CD4-positive, alpha-beta T cell treated with Interferon alpha-2 for 1 hour (primary cell): Measurements from ENCODE around the gene FTO.

Source experiments
- DNase-seq, 2 donors: peaks; one replicate each; pipeline ENCODE4 v3.0.0-alpha.2; 2020 to 2022

The FTO gene

DNA sequence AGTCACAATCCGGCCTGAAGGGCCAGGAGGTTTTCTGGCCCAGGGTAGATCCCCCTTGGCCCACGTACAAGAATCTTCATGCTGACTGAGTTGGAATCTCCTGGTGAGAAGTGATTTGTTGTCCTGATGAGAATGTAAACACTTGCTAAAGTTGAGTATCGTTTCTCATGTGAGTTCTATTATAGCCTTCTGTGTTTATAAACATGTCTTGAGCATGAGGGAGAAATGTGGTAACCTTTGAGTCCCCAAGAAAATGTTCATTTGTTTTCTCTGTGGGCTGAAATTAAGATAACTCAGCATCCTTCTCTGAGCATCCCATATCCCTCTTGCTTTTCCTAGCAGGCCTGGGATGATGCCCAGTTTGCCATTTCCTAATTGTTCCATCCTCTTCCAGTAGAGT lies 204.8 kb downstream of the FTO start:
- DNase-seq = no peak

DNA sequence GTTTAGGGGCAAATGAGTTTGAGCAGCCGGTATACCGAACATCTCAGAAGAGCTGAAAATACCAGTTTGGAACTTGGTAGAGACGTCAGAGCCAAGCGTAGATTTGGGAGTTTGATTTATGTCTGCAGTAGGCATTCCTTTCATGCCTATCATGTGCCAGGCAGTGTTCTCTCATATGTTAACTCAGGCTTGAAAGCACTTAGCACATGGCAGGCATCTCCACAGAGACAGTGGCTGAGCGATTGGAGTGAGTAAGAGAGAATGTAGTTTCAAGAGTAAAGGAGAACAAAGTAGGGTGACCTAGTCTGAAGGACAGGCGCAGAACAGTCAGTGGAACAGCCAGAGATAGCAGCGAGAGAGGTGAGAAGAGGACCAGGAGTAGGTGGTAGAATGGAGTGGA lies 207.0 kb downstream of the FTO start:
- no peak for DNase-seq

- peak in 1 of 2 donors; percentile 20 for DNase-seq
Observed at GRCh38 chr16:53911513-53911912, 207.6 kb downstream of the FTO start.

DNA sequence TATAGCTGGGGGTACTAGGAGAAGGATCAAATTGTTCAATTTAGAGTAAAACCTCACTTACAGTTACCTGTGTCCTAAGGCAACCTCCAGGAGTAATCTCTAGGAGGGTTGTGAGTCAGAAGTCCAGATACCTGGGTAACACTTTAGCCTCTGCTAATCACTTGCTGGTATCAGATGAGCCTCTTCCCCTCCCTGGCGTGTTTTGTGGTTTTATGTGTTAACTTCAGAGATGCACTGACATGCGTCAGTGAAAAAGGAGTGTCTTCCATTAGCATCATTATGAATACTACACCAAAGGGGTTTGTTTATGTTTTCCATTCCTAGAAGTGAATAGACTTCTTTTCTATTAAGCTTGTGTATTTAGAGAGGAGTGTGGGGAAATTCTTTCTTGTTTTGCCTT lies 208.2 kb downstream of the FTO start:
- peak; percentile 19 to 44 for DNase-seq

DNA sequence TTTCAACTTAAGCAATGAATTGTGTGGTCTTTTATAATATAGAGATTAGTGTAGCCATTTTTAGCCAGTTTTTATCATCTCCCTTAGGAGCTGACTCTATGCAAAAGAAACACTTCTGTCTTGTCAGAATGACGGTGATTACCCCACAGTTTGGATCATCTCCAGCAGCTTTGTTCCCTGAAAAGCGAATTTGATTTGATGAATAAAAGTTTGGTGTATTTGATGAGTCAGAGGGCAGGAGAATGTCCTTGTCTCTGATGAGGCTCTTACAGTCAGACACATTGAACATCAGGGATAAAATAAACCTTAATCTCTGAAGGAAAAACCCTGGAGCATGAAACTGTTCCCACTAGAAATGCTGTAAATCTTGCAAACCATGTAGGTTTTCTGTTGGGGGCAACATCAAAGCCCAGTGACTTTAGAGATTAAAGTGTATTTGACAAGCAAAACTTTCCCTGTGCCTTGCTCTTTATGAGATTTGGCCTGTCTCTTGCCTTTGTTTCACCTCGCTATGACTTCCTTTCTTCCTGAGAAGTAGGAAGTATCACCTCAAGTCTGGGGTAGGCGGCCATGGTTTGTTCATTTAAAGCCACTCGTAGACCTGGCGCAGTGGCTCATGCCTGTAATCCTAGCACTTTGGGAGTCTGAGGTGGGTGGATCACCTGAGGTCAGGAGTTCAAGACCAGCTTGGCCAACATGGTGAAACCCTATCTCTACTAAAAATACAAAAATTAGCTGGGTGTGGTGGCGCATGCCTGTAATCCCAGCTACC lies 209.3 kb downstream of the FTO start:
- no peak for DNase-seq

GRCh38 chr16:53913920-53914319 lies 210.0 kb downstream of the FTO start:
- DNase-seq = peak in 1 of 2 donors; percentile 11

DNA sequence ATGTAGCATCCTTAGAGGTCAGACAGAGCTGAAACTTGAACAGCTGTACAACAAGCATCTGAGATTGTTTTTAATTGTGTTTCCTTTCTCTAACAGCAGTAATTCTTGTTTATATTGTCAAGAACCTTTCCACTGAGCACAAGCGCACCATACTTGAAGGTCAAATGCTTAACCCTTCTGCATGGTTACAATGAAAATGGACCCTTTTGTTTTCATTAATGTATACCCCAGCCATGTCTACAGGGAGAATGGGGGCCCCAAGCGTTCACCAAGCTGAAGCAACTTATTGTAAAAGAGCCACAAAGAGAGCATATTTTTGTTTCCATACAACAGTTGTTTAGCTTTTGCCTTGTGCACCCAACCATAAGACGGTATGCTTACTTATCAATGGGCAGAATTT lies 210.8 kb downstream of the FTO start:
- no peak for DNase-seq

DNA sequence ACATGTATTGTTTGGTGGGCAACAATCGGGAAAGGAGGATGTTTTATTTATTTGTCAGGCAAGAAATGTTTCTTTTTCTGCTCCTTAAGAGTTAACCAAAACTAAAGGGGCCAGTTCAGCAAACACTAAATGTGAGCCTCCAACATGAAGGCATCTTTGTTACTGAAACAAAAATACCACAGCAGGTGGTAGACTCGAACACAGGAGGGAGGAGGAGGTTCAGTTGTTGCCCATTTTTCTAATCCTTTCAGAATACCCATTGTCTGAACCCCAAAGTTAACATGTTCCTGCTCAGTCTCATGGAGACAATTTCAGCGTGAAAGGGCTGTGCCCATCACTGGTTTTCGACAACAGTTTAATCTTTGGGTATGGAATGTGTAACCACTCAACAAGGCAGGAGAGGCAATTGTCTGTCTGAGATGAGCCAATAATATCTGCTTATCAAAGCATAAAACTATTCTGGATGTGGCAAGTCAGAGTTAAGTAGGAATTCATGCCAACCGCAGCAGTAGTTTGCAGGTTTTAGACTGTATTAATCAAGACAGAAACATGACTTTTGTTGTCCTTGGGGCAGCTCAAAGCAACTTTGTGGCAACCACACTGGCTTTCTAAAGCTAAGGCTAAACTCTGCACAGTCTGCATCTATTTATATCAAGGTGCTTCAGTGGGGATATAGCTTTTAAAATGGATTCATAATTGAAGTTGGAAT lies 211.7 kb downstream of the FTO start:
- DNase-seq = no peak

DNA sequence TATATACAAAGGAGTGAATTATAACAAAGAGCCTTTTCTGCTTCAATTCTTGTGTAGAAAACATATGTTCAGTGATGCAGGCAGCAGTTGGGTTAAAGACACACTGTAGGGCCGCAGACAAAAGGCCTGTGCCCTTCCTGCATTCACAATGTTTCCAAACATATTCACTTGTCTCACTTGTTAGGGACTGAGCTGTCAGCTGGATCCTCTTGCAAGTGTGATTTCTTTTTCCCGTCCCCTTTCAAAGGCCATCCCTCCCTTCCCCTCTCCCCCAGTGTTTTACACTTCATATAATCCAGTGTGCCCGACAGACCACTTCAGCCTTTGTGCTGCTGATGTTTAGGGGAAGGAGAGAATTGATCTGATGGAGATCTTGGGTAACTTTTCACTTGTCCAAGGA lies 217.0 kb downstream of the FTO start:
- DNase-seq = no peak

DNA sequence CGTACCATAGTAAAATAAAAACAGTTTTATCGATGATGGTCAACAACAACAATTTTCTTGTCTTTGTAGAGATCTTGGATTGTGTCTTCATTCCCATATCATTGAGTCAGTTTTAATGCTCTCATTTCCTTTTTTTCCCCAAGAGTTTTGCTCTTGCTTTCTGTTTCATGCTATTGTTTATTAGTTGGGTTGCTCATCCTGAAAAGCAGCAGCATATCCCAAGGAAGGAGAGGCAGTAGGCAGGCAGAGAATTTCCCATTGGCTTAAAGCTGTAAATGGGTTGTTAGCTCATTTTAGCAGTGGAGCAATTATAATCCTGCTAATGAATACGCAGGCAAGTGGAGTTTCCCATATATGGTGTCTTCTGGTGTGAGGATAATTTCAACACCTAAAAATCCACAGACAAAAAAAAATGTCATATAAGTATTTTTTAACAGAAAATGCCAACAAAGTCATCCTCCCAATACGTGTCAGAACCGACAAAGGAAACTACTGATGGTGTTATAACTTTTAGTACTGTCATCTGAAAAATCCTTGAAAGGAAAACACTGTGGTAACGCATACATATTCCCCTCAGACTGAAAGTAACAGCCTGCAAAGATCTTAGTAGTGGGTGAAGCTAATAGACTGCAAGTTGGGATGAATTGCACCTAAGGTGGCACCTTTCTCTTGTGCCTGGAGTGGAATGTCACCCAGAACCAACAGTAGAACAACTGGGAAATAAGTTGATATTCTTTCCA lies 218.3 kb downstream of the FTO start:
- no peak for DNase-seq

DNA sequence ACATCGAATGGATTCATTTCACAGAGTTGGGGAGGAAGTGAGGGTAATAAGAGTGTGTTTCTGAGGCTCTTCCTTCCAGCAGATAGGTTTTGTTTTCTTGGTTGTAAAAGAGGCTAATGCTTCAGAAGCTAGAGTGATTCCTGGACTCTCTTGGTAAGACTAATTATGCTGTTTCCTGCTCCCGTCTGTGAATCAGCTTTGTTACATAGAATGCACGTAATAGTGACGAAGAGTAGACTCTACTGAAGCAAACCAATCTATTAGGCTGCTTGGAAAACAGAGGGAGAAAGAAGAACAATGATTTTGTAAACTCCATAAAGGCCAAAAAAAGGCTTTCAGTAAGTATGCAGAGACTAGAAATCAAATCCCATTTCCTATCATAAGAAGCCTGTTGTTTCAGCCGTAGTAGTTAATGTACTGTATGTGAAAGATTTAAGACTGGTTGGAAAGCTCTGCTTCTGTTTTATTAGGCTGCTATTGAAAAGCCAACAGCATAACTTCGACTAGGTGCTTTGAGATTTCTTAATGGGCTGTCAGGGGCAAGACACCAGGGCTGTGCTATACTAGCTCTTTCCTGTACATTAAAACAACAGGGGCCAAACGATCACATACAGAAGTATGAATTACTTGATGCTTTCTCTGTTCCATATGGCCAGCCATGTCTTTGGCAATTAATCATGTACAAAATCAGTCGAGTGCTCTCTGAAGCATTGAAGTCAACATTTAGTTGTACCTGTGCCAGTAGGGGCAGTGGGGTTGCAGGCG lies 219.0 kb downstream of the FTO start:
- DNase-seq = no peak

DNA sequence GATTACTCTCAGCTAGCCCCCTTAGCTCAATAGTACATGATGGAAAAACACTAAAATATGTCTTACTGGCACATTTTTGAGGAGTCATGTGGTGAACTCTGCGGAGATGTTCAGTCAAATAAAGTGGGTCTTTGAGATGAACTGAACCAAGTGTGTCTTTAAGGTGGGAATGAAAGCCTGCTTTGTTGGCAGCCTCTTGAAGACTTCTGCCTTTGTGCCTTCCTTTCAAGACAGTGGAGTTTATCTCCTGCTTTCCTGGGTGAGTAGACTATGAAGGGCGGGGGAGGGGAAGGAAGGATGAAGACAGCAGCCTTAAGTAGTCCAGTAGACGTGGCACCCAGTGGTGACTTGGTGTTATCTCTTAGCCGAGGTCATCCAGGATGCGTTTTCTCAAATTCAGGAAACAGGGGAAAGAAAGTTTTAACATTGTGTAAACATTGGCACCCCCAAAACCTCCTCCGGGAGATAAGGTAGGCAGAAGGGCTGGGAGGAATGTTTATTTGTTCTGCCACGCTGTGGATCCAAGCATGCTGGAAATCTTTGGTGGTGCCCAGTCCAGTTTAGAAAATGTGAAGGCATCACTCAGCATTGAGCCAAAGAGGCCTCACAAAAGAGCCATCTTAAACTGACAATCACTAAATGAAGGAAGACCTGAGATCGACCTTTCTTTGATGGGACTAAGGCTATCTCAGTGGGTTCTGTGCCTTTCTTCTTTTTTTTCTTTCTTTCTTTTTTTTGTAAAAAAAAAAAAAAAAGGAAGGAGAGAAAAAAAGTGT lies 220.6 kb downstream of the FTO start:
- DNase-seq = no peak

- DNase-seq = no peak
Observed at GRCh38 chr16:53925107-53925410, 221.1 kb downstream of the FTO start.

- DNase-seq = no peak
Observed at GRCh38 chr16:53925526-53925925, 221.6 kb downstream of the FTO start.

DNA sequence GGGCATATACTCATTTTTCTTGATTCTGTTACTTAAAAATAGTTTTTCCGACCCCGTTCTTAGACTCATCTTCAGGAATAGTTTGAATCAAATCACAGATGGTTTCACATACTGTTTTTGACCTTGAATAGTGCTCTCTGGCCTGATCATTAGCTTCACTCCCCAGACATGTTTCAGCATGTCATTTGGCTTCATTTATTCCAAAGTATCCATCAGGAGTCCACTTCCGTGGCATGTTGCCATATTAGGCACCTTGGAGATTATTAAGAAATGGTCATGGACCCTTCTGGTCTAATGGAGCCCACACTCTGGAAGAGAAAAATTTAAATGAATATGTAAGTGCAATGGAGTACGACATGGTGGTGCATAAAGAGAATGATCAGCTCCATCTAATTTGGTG lies 222.3 kb downstream of the FTO start:
- no peak for DNase-seq

- no peak for DNase-seq
Observed at GRCh38 chr16:53932975-53933374, 229.0 kb downstream of the FTO start.

GRCh38 chr16:53933407-53933806 lies 229.5 kb downstream of the FTO start:
- no peak for DNase-seq

- DNase-seq = no peak
Observed at GRCh38 chr16:53936052-53936451, 232.1 kb downstream of the FTO start.

DNA sequence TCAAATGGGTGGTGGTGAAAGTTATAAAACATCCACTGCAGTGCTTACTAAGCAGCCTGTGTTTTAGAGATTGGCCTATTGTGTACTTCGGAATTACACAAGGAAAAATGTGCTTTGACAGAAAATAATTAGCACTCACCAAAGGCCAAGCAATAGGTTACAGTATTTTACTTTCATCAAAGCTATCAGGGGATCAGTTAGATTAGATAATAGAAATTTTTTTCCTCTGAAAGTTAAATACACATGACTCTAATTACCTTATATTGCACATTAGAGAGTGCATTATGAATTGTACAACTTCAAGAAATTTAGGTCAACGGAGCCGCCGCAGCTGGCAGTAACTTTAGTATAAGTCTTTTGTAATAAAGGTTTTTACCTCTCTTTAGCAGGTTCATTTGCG lies 232.6 kb downstream of the FTO start:
- DNase-seq = no peak

DNA sequence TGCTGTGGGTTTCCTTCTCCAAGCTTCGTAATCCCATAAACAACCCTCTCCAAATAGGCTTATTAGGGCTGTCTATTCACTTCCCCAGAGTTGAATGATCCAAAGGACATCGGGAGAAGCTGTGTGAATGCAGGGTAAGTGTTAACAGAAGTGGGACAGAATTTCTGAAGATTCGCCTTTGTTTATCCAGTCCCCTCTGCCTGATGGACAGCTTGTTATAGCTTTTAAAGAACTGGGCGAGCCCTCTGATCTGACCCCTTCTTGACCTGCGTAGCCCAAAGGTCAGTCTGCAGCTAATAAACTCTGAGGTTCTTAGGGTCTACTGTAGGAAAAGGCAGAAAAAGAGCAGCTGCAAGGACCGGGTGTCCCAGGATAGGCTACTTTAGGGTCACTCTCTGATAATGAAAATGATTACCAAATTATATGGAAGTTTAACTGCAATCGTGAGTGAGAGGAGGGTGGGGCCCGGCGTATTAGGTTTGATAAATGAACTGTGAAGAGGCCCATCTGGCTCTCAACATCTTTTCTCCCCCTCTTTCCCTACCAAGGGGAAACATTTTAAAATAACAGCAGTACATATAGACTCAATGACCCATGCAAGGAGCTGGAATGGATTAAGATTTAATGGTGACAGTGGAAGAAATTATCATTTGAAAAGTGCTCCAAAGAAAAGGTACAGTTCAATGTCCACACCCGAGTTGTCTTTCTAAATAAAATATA lies 233.4 kb downstream of the FTO start:
- DNase-seq = no peak

DNA sequence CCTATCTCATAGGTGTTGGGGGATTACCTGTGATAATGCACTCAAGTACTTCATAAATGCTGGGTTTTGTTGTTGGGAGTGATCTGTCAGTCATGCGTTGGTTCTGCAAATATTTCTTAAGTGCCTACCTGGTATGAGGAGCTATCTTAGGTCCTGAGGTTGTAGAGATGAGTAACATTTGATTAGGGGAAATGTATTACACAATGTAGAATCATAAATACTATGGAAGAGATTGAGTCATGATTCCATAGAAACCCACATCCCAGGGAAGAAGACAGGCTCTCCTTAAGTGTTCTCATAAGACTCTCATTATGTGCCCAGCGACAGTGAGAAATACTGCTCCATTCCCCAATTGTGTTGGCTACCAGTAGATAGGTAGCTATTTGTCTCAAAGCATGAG lies 240.1 kb downstream of the FTO start:
- DNase-seq = no peak

GRCh38 chr16:53945996-53946395 lies 242.0 kb downstream of the FTO start:
- peak in 1 of 2 donors; percentile 26 for DNase-seq
